PC-9 (cell line): ENCODE measurements around the gene ZBTB22. TPM values are rescaled to one million over a fixed set of nuclear protein-coding genes. Genes with fewer than 3 reads are reported as not detected.

Experiments
- BruUV-seq: library from RNA; stranded (reverse); fragments of 400-500 nt; replicated peaks from 2 replicates; lab custom pipeline; 2021; lab: Mats Ljungman, UMichigan
- CTCF ChIA-PET: fragments of 300-600 bp; sonication (Branson Sonifier 250); formaldehyde crosslinking; loops from one replicate; lab custom pipeline; 2022; ENCODE audit warnings: antibody characterized with exemption; lab: Charles Lee
- POLR2A ChIA-PET: fragments of 300-600 bp; sonication (Branson Sonifier 250); formaldehyde crosslinking; loops from one replicate; lab custom pipeline; 2022; ENCODE audit warnings: antibody characterized with exemption; ENCODE audit not compliant: unreplicated experiment; lab: Charles Lee
- DNase-seq, 2 experiments: peaks; one replicate each; pipeline versions ENCODE4 v3.0.0 to v3.0.0-alpha.2; 2015 to 2022; ENCODE audit warnings: mixed read lengths in 1 of 2
- H2AFZ ChIP-seq: fragments of 200-600 bp; sonication (generic); 2 replicates; pipeline ENCODE4 v1.8.1; 2017; ENCODE audit warnings: antibody characterized with exemption
- H3F3A ChIP-seq: fragments of 200-600 bp; sonication (generic); 2 replicates; pipeline ENCODE4 v1.8.1; 2017; ENCODE audit warnings: antibody characterized with exemption, mild to moderate bottlenecking, low read depth; ENCODE audit not compliant: insufficient read depth
- H3K27ac ChIP-seq: fragments of 200-600 bp; sonication (generic); 2 replicates; pipeline ENCODE4 v1.6.1; 2016; ENCODE audit warnings: mixed run types
- H3K27me3 ChIP-seq: fragments of 200-600 bp; sonication (generic); 2 replicates; pipeline ENCODE4 v1.6.1; 2016; ENCODE audit warnings: low read depth, mixed run types; ENCODE audit not compliant: insufficient read depth
- H3K36me3 ChIP-seq: fragments of 200-600 bp; sonication (generic); 2 replicates; pipeline ENCODE4 v1.6.1; 2016; ENCODE audit warnings: low read depth, mixed run types
- H3K4me1 ChIP-seq: fragments of 200-600 bp; sonication (generic); replicated peaks from 2 replicates; pipeline ENCODE4 v1.6.1; 2016; ENCODE audit warnings: mixed run types; ENCODE audit not compliant: insufficient read depth
- H3K4me2 ChIP-seq: fragments of 200-600 bp; sonication (generic); 2 replicates; pipeline ENCODE4 v1.6.1; 2017; ENCODE audit warnings: mixed run types
- H3K4me3 ChIP-seq: fragments of 200-600 bp; sonication (generic); 2 replicates; pipeline ENCODE4 v1.6.1; 2016; ENCODE audit warnings: mixed run types
- H3K79me2 ChIP-seq: fragments of 200-600 bp; sonication (generic); 2 replicates; pipeline ENCODE4 v1.6.1; 2017; ENCODE audit warnings: low read depth, mixed run types
- H3K9me2 ChIP-seq: fragments of 200-600 bp; sonication (generic); 2 replicates; pipeline ENCODE4 v1.8.1; 2017; ENCODE audit warnings: mild to moderate bottlenecking; ENCODE audit not compliant: insufficient read depth
- H3K9me3 ChIP-seq: fragments of 200-600 bp; sonication (generic); 2 replicates; pipeline ENCODE4 v1.8.1; 2016; ENCODE audit warnings: low read depth; ENCODE audit not compliant: insufficient read depth
- H4K20me1 ChIP-seq: fragments of 200-600 bp; sonication (generic); 2 replicates; pipeline ENCODE4 v1.8.1; 2017; ENCODE audit not compliant: insufficient read depth
- CTCF ChIP-seq: fragments of 200-600 bp; sonication (generic); conservative IDR thresholded peaks from 2 replicates; pipeline ENCODE4 v1.6.1; 2017; ENCODE audit warnings: mixed run types, antibody characterized with exemption, mild to moderate bottlenecking, moderate library complexity
- EZH2 ChIP-seq: fragments of 200-600 bp; sonication (generic); IDR thresholded peaks from 2 replicates; pipeline ENCODE4 v1.8.0; 2017; ENCODE audit warnings: antibody characterized with exemption, low read depth
- intact Hi-C: fragments of 100-400 bp; cut with micrococcal nuclease; formaldehyde crosslinking; loops from one replicate; pipeline ENCODE4 v1.10.0; 2022; ENCODE audit not compliant: unreplicated experiment
- total RNA-seq: library from RNA; stranded (reverse); gene quantifications from 2 replicates; pipeline ENCODE4 v1.2.3, GENCODE V29; 2021

ZBTB22 gene
- total RNA-seq, 1 experiment from 2014 or later, result 20.8 TPM

GRCh38 chr6:33316603-33317418 lies 733 bp downstream of the ZBTB22 start:
- BruUV-seq, result TSS peak; percentile 12
- H3K9me2 ChIP-seq, result no peaks in the 10 kb centered on the region
- H3K36me3 ChIP-seq, result peaks cover 20% of the 10 kb centered on the region; the same call in 1 of the 2 replicates
- H2AFZ ChIP-seq, result no peak overlapping the region
- POLR2A ChIA-PET, result interaction anchor here (1.0 to 1.2 kb wide), 2 partner anchors 19 to 45 kb away, joined by 3 to 9 read pairs; partner anchors contain the start of genes RPS18 and VPS52
- H3K27ac ChIP-seq, result no peak overlapping the region
- peaks cover 56% of the 10 kb centered on the region for H3F3A ChIP-seq
- peak overlapping the region; percentile 46; the same call in 1 of the 2 replicates for H3K4me3 ChIP-seq
- H3K27me3 ChIP-seq, result no peaks in the 10 kb centered on the region
- peak overlapping the region; percentile 72 for H3K4me2 ChIP-seq
- H4K20me1 ChIP-seq, result peaks cover 6% of the 10 kb centered on the region; the same call in 1 of the 2 replicates
- DNase-seq, result no peak
- TF ChIP-seq CTCF (no peak), EZH2 (no peak)
- peaks cover 54% of the 10 kb centered on the region for H3K79me2 ChIP-seq
- H3K4me1 ChIP-seq, result peaks cover 56% of the 10 kb centered on the region
- no peaks in the 10 kb centered on the region for H3K9me3 ChIP-seq
- CTCF ChIA-PET, result interaction anchor here (0.5 to 0.7 kb wide), 4 partner anchors 47 to 394 kb away, joined by 3 to 9 read pairs (median 8); partner anchors contain the start of gene UQCC2
- intact Hi-C loops, result loop anchor here (10.0 kb wide), 1 partner anchor 258 kb away; no protein-coding TSS in a partner anchor

GRCh38 chr6:33315793-33316602 lies 1.5 kb downstream of the ZBTB22 start:
- no peak overlapping the region for H2AFZ ChIP-seq
- no peak overlapping the region for H3K4me3 ChIP-seq
- H3K36me3 ChIP-seq, result peaks cover 16% of the 10 kb centered on the region; the same call in 1 of the 2 replicates
- intact Hi-C loops, result loop anchor here (10.0 kb wide), 1 partner anchor 259 kb away; no protein-coding TSS in a partner anchor
- peaks cover 52% of the 10 kb centered on the region for H3K79me2 ChIP-seq
- peaks cover 54% of the 10 kb centered on the region for H3F3A ChIP-seq
- peaks cover 6% of the 10 kb centered on the region; the same call in 1 of the 2 replicates for H4K20me1 ChIP-seq
- DNase-seq, result no peak
- no TSS peak for BruUV-seq
- no peak overlapping the region for H3K4me2 ChIP-seq
- H3K27ac ChIP-seq, result no peak overlapping the region
- H3K4me1 ChIP-seq, result peaks cover 48% of the 10 kb centered on the region
- H3K9me2 ChIP-seq, result no peaks in the 10 kb centered on the region
- CTCF ChIA-PET, result interaction anchor here (0.6 kb wide), 1 partner anchor 395 kb away, joined by 7 read pairs; the partner anchor contains the start of gene UQCC2
- no peaks in the 10 kb centered on the region for H3K27me3 ChIP-seq
- POLR2A ChIA-PET, result no interaction called here
- no peaks in the 10 kb centered on the region for H3K9me3 ChIP-seq
- TF ChIP-seq EZH2 (no peak), CTCF (no peak)
